SK-N-MC (cell line): ENCODE results near the gene TANGO2.

Source experiments
- DNase-seq: peaks from one replicate; pipeline ENCODE4 v3.0.0-alpha.2; 2011; ENCODE audit warnings: low read depth, low spot score
- H3K27ac ChIP-seq: fragments of 200-600 bp; sonication (generic); 2 replicates; pipeline ENCODE4 v1.5.1; 2016; ENCODE audit warnings: mixed run types
- H3K36me3 ChIP-seq: fragments of 200-600 bp; sonication (generic); 2 replicates; pipeline ENCODE4 v1.6.1; 2017; ENCODE audit warnings: antibody characterized with exemption, low read length, mixed read lengths; ENCODE audit not compliant: insufficient read depth
- H3K4me3 ChIP-seq: fragments of 200-600 bp; sonication (generic); 2 replicates; pipeline ENCODE4 v1.5.1; 2016
- H3K9ac ChIP-seq: fragments of 200-600 bp; sonication (generic); 2 replicates; pipeline ENCODE4 v1.8.0; 2017; ENCODE audit warnings: mixed run types, mixed read lengths; ENCODE audit not compliant: insufficient read length
- H3K9me3 ChIP-seq: fragments of 200-600 bp; sonication (generic); 2 replicates; pipeline ENCODE4 v1.6.1; 2017; ENCODE audit warnings: low read depth, mild to moderate bottlenecking, antibody characterized with exemption, low read length, moderate library complexity, mixed read lengths
- EZH2 ChIP-seq: fragments of 200-600 bp; sonication (generic); IDR thresholded peaks from one replicate; pipeline ENCODE4 v1.6.1; 2017; ENCODE audit warnings: antibody characterized with exemption
- FOXP2 ChIP-seq: optimal IDR thresholded peaks from 2 replicates; pipeline ENCODE3; 2011; ENCODE audit warnings: mild to moderate bottlenecking, moderate library complexity; ENCODE audit not compliant: insufficient read depth; ENCODE audit errors: extremely low read length, control extremely low read depth
- POLR2AphosphoS5 ChIP-seq: IDR thresholded peaks from 2 replicates; pipeline ENCODE4 v1.6.1; 2012; ENCODE audit warnings: mild to moderate bottlenecking, low read depth, low read length, borderline replicate concordance

TANGO2 gene, protein sequence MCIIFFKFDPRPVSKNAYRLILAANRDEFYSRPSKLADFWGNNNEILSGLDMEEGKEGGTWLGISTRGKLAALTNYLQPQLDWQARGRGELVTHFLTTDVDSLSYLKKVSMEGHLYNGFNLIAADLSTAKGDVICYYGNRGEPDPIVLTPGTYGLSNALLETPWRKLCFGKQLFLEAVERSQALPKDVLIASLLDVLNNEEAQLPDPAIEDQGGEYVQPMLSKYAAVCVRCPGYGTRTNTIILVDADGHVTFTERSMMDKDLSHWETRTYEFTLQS

DNA sequence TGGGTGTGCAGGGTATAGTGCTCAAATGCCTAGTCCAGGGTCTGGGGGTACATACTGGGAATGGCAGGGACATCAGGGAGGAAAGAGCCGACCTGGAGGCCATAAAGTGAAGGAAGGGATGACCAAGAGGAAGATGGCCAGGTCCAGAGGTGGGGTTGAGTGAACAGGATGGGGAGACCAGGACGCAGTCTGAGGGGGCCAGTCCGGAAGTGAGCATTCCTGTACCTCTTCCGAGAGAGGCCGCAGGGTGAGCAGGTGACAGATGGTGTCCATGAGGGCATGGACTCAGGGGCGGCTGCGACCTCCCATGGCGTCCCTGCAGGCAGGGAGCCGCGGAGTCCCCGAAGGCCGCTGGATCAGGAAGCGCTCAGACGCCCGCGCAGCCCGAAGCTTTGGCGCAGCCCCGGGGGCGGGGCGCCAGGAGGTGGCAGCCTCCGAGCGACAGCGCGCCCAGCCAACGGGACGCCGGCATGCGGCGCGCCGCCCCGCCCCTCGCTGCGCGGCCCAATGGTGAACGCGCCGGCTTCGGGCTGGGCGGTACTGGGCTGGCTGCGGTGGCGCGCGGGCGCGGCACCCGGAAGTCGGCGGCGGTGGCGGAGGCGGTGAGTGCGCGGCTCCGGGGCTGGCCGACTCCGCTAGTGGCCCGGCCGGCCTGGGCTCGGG lies at the start of gene TANGO2:
TANGO2 (plus strand) TSS at position 578 of the 663 bp plus-strand sequence. CDS start 15,689 bp downstream, outside the sequence.
- Histone ChIP-seq H3K36me3 (no peaks in the 10 kb centered on the region), H3K4me3 (peak within 1 kb of the TSS; percentile 96), H3K27ac (no peak within 1 kb of the TSS), H3K9ac (peak within 1 kb of the TSS; percentile 88), H3K9me3 (no peaks in the 10 kb centered on the region)
- peak; percentile 5 for DNase-seq
- no peak for TF ChIP-seq FOXP2
- TF ChIP-seq POLR2AphosphoS5 = peak; percentile 36; the same call in 1 of the 2 replicates

GRCh38 chr22:19971276-19972124 lies 49.4 kb upstream of the TANGO2 start:
- Histone ChIP-seq H3K4me3 (no peak overlapping the region), H3K9ac (no peak overlapping the region), H3K9me3 (no peaks in the 10 kb centered on the region), H3K27ac (no peak overlapping the region), H3K36me3 (no peaks in the 10 kb centered on the region)
- TF ChIP-seq FOXP2 (no peak), EZH2 (no peak), POLR2AphosphoS5 (no peak)
- DNase-seq = no peak

GRCh38 chr22:19972251-19972650 lies 48.7 kb upstream of the TANGO2 start:
- TF ChIP-seq EZH2 (no peak), POLR2AphosphoS5 (no peak), FOXP2 (no peak)
- Histone ChIP-seq H3K9me3 (no peaks in the 10 kb centered on the region), H3K9ac (no peak overlapping the region), H3K27ac (no peak overlapping the region), H3K36me3 (no peaks in the 10 kb centered on the region), H3K4me3 (no peak overlapping the region)
- DNase-seq = no peak

DNA sequence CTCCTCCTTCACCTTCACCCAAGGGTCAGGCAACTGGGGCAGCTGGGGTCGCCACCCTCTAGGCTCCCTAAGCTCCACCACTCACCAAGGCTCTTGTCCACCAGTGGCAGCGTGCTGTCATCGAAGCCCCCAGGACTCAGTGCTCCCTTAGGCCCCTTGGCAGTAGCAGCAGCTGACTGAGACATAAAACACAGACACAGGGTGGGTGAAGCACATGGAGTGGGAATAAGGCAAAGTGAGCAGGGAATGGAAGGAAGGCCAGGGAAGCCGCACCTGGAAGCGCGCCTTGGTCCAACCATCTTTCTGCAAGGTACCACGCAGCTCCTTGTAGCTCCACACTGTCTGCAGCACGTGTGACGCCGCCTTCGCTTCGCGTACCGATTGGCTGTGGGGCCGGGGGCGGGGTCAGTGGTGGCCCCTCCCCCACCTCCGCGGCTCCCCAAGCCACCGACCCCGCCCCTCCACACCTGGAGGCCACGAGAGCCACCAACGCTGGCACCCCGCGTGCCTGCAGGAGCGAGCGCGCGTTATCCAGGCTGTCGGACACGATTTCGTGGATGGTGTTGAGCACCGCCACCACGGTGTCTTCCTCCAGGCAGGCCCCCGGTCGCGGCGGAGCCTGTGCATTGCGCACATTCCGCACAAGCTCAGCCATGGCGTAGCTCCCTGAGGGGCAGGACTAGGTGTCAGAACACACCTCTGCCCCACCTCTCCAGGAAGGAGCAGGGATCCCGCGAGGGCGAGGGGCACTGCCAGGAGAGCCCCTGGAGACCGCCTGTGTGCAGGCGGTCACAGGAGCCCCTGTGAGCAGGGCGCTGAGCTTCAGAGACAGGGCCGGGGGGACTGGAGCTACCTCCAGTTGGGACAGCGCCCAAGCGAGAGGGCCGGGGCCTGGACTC lies 48.0 kb upstream of the TANGO2 start:
- DNase-seq = no peak
- Histone ChIP-seq H3K27ac (no peak overlapping the region), H3K9me3 (no peaks in the 10 kb centered on the region), H3K4me3 (no peak overlapping the region), H3K36me3 (no peaks in the 10 kb centered on the region), H3K9ac (no peak overlapping the region)
- TF ChIP-seq POLR2AphosphoS5 = no peak
- no peak for TF ChIP-seq EZH2
- no peak for TF ChIP-seq FOXP2

DNA sequence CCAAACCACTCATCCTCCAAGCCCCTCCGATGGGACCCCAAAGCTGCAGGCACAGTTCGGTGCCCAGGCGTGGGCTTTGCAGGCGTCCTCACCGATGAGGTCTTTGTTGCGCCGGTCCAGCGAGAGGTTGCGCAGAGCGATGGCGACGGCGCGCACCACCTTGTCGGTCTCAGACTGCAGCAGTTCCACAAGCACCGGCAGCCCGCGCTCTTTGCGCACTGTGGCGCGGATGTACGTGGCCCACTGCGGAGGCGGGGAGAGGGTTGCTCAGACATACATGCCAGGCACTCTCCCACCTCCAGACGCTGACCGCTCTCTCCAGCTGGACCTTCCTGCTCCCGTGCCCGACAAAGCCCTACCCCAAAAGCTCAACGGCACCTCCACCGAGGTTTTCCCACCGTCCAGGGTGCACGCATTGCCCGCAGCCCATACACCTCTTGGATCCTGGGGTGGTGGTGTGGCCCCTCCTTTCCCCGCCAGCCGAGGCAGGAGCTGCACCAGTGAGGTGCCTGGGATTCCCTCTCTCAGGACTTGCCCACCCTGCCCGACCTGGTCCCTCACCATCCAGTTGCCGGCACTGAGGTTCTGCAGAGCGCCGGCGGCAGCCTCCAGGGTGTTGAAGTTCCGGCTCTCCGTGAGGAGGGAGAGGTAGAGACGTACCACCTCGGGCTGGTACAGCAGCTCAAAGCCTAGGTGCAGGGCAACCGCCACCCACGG lies 47.2 kb upstream of the TANGO2 start:
- no peaks in the 10 kb centered on the region for H3K36me3 ChIP-seq
- TF ChIP-seq FOXP2 (no peak), POLR2AphosphoS5 (no peak), EZH2 (no peak)
- H3K9me3 ChIP-seq = no peaks in the 10 kb centered on the region
- H3K27ac ChIP-seq = no peak overlapping the region
- no peak overlapping the region for H3K4me3 ChIP-seq
- H3K9ac ChIP-seq = no peak overlapping the region
- DNase-seq = no peak

DNA sequence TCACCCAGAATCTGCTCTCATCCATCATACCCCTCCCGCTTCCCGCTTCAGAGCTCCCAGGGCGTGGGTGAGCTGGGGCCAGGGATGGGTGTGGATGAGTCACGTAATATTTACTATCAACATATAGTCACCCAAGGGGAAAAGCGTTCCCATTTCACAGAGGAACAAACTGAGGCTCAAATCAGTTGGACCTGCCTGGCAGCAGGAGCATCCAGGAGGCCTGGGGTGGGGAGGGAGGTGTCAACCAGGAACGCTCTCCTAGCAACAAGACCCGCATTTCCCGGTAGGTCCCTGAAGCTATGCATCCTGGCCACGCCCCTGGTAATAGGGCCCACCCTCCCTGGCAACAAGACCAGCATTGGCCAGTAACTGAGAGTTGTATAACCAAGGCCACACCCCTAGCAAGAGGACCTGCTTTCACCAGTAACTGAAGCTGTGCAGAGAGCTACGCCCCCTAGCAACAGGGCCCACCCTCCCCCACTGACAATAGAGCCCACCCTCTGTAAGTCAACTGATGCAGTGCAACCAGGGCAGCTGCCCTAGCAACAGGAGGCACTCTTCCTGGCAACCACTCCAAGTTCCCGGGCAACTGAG lies 46.5 kb upstream of the TANGO2 start:
- Histone ChIP-seq H3K9ac (no peak overlapping the region), H3K4me3 (no peak overlapping the region), H3K36me3 (no peaks in the 10 kb centered on the region), H3K27ac (no peak overlapping the region), H3K9me3 (no peaks in the 10 kb centered on the region)
- peak; percentile 69 for TF ChIP-seq FOXP2
- TF ChIP-seq POLR2AphosphoS5 = no peak
- DNase-seq = peak; percentile 83

DNA sequence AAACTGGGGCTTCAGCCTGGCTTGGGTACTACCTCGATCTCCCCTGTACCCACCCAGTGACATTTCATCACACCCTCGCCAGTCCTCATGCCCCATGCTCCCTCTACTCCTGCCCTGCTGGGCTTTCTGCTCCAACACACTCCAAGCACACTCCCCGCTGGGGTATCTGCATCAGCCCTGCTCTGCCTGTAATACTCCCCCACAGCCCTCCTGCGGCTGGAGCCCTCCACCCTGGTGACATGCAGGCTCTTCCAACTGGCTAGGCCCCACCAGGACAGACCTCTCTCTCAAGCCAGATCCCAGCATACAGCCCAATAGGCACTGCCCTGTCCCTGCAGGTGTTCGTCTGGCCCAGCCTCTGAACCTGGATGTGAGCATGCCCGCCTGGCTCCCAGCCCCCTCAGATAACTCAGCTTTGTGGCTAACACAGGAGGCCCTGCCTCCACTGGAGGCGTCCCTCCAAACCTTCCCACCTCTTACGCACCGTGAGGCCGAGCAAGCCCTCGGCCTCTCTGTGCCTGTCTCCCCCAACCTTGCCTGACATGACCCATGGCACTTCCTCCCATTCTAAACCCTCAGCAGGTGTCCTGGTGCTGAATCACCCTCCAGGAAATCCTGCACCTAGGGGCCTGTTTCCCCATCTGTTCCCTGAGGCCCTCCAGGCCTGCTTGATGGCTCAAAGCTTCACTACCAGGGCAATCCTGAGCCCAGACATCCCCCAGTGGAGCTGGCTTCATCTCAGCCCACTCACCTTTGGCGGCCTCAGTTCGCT lies 45.8 kb upstream of the TANGO2 start:
- Histone ChIP-seq H3K4me3 (no peak overlapping the region), H3K27ac (no peak overlapping the region), H3K9me3 (no peaks in the 10 kb centered on the region), H3K9ac (no peak overlapping the region), H3K36me3 (no peaks in the 10 kb centered on the region)
- TF ChIP-seq POLR2AphosphoS5 = no peak
- DNase-seq = no peak
